ENCODE measurements around the gene THAP12. TPM values are rescaled to one million over a fixed set of nuclear protein-coding genes. Genes with fewer than 3 reads are reported as not detected.
"Not testable (repeated sequence)": the region's sequence is repeated elsewhere in the genome, so short reads cannot be mapped to it uniquely, and the experiment has no call there.

THAP12 gene
- polyA plus RNA-seq, 1 donor: 50.2 TPM

- H3K36me3 ChIP-seq (ENCODE audit: control insufficient read depth, insufficient read depth, low read length); H3K9me3 ChIP-seq (ENCODE audit: control insufficient read depth, low read depth, low read length); DNase-seq; H3K27ac ChIP-seq (ENCODE audit: low read length); H3K27me3 ChIP-seq (ENCODE audit: control insufficient read depth, insufficient read depth, low read length); H3K4me3 ChIP-seq (ENCODE audit: low read length); H3K4me1 ChIP-seq (ENCODE audit: control insufficient read depth, insufficient read depth, low read length): not testable (repeated sequence)
- WGBS (ENCODE audit: insufficient coverage, low lambda C conversion rate): no CpG with 5 or more reads among the region's 8 CpGs
These were observed 20.6 kb upstream of the THAP12 start for GRCh38 chr11:76401484-76401883.

DNA sequence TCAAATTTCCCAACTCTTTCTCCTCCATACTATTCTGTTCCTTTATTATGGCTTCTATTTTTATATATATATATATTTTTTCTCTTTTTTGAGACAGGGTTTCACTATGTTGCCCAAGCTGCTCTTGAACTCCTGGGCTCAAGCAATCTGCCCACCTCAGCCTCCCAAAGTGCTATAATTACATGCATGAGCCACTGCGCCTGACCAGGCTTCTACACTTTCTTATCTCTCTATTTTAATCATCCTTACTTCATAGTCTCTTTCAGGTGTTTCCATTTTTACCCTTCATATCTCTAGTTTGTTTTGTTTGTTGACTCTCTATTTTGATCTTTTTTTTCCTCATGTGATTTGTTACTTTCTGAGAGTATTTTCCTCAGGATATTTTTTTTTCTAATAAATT is 20.0 kb upstream of the THAP12 start:
- no peak for DNase-seq
- Histone ChIP-seq H3K9me3 (ENCODE audit: control insufficient read depth, low read depth, low read length) (no peaks in the 10 kb centered on the region), H3K27me3 (ENCODE audit: control insufficient read depth, insufficient read depth, low read length) (no peaks in the 10 kb centered on the region), H3K36me3 (ENCODE audit: control insufficient read depth, insufficient read depth, low read length) (no peaks in the 10 kb centered on the region), H3K4me3 (ENCODE audit: low read length) (no peak overlapping the region), H3K27ac (ENCODE audit: low read length) (no peak overlapping the region), H3K4me1 (ENCODE audit: control insufficient read depth, insufficient read depth, low read length) (no peaks in the 10 kb centered on the region)
- WGBS (ENCODE audit: insufficient coverage, low lambda C conversion rate): 100% methylated on average over 1 of the region's 1 CpG

- no peak for DNase-seq
- Histone ChIP-seq H3K4me3 (ENCODE audit: low read length) (no peak overlapping the region), H3K27me3 (ENCODE audit: control insufficient read depth, insufficient read depth, low read length) (no peaks in the 10 kb centered on the region), H3K27ac (ENCODE audit: low read length) (no peak overlapping the region), H3K4me1 (ENCODE audit: control insufficient read depth, insufficient read depth, low read length) (no peaks in the 10 kb centered on the region), H3K36me3 (ENCODE audit: control insufficient read depth, insufficient read depth, low read length) (no peaks in the 10 kb centered on the region), H3K9me3 (ENCODE audit: control insufficient read depth, low read depth, low read length) (no peaks in the 10 kb centered on the region)
- WGBS (ENCODE audit: insufficient coverage, low lambda C conversion rate): 100% methylated on average over 3 of the region's 3 CpGs
These were observed 16.5 kb upstream of the THAP12 start for GRCh38 chr11:76397383-76397782.

GRCh38 chr11:76395296-76395695 is 14.4 kb upstream of the THAP12 start:
- WGBS (ENCODE audit: insufficient coverage, low lambda C conversion rate): no CpG with 5 or more reads among the region's 1 CpG
- Histone ChIP-seq H3K4me3 (ENCODE audit: low read length) (no peak overlapping the region), H3K4me1 (ENCODE audit: control insufficient read depth, insufficient read depth, low read length) (no peaks in the 10 kb centered on the region), H3K36me3 (ENCODE audit: control insufficient read depth, insufficient read depth, low read length) (no peaks in the 10 kb centered on the region), H3K9me3 (ENCODE audit: control insufficient read depth, low read depth, low read length) (no peaks in the 10 kb centered on the region), H3K27me3 (ENCODE audit: control insufficient read depth, insufficient read depth, low read length) (no peaks in the 10 kb centered on the region), H3K27ac (ENCODE audit: low read length) (no peak overlapping the region)
- no peak for DNase-seq

DNA sequence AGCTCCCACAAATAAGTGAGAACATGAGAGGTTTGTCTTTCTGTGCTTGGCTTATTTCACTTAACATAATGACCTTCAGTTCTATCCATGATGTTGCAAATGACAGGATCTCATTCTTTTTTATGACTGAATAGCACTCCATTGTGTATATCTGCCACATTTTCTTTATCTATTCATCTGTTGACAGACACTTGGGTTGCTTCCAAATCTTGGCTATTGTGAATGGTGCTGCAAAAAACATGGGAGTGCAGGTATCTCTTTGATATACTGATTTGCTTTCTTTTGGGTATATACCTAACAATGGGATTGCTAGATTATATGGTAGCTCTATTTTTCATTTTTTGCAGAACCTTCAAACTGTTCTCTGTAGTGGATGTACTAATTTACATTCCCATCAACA is 13.5 kb upstream of the THAP12 start:
- Histone ChIP-seq H3K4me3 (ENCODE audit: low read length) (no peak overlapping the region), H3K36me3 (ENCODE audit: control insufficient read depth, insufficient read depth, low read length) (no peaks in the 10 kb centered on the region), H3K9me3 (ENCODE audit: control insufficient read depth, low read depth, low read length) (no peaks in the 10 kb centered on the region), H3K4me1 (ENCODE audit: control insufficient read depth, insufficient read depth, low read length) (no peaks in the 10 kb centered on the region), H3K27me3 (ENCODE audit: control insufficient read depth, insufficient read depth, low read length) (no peaks in the 10 kb centered on the region), H3K27ac (ENCODE audit: low read length) (no peak overlapping the region)
- no peak for DNase-seq

DNA sequence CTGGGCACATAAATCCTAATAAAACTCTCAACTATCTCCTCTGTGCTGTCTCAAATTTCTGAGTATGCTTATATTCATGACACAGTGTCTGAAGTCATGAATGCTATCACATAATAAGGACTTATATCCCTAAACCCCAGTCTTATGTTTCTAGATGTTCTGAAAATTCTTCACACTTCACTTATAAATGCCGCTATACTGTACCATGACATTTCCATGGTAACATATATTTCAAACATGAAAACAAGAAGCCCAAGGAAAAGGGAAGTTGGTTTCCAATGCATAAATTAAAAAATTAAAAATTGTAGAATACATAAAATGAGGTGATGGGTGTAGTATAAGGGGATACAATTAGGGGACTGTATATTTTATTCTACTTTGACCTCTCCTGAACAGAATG is 11.9 kb upstream of the THAP12 start:
- H3K27me3 ChIP-seq (ENCODE audit: control insufficient read depth, insufficient read depth, low read length): no peaks in the 10 kb centered on the region
- H3K27ac ChIP-seq (ENCODE audit: low read length): no peak overlapping the region
- DNase-seq: no peak
- H3K4me1 ChIP-seq (ENCODE audit: control insufficient read depth, insufficient read depth, low read length): no peaks in the 10 kb centered on the region
- WGBS (ENCODE audit: insufficient coverage, low lambda C conversion rate): 100% methylated on average over 1 of the region's 1 CpG
- H3K36me3 ChIP-seq (ENCODE audit: control insufficient read depth, insufficient read depth, low read length): no peaks in the 10 kb centered on the region
- no peak overlapping the region for H3K4me3 ChIP-seq (ENCODE audit: low read length)
- H3K9me3 ChIP-seq (ENCODE audit: control insufficient read depth, low read depth, low read length): no peaks in the 10 kb centered on the region

GRCh38 chr11:76391811-76392475 is 11.0 kb upstream of the THAP12 start:
- no peak for DNase-seq
- Histone ChIP-seq H3K9me3 (ENCODE audit: control insufficient read depth, low read depth, low read length) (no peaks in the 10 kb centered on the region), H3K36me3 (ENCODE audit: control insufficient read depth, insufficient read depth, low read length) (no peaks in the 10 kb centered on the region), H3K27me3 (ENCODE audit: control insufficient read depth, insufficient read depth, low read length) (no peaks in the 10 kb centered on the region), H3K4me3 (ENCODE audit: low read length) (no peak overlapping the region), H3K4me1 (ENCODE audit: control insufficient read depth, insufficient read depth, low read length) (no peaks in the 10 kb centered on the region), H3K27ac (ENCODE audit: low read length) (no peak overlapping the region)
- WGBS (ENCODE audit: insufficient coverage, low lambda C conversion rate): no CpG with 5 or more reads among the region's 7 CpGs

GRCh38 chr11:76391021-76391420 is 10.1 kb upstream of the THAP12 start:
- no peak overlapping the region for H3K27ac ChIP-seq (ENCODE audit: low read length)
- no peak for DNase-seq
- no peaks in the 10 kb centered on the region for H3K27me3 ChIP-seq (ENCODE audit: control insufficient read depth, insufficient read depth, low read length)
- no peak overlapping the region for H3K4me3 ChIP-seq (ENCODE audit: low read length)
- H3K9me3 ChIP-seq (ENCODE audit: control insufficient read depth, low read depth, low read length): no peaks in the 10 kb centered on the region
- H3K4me1 ChIP-seq (ENCODE audit: control insufficient read depth, insufficient read depth, low read length): peaks cover 4% of the 10 kb centered on the region
- H3K36me3 ChIP-seq (ENCODE audit: control insufficient read depth, insufficient read depth, low read length): no peaks in the 10 kb centered on the region
- 83% methylated on average over 2 of the region's 6 CpGs for WGBS (ENCODE audit: insufficient coverage, low lambda C conversion rate)

- Histone ChIP-seq H3K36me3 (ENCODE audit: control insufficient read depth, insufficient read depth, low read length) (peaks cover 2% of the 10 kb centered on the region), H3K4me1 (ENCODE audit: control insufficient read depth, insufficient read depth, low read length) (peaks cover 15% of the 10 kb centered on the region), H3K9me3 (ENCODE audit: control insufficient read depth, low read depth, low read length) (no peaks in the 10 kb centered on the region), H3K27ac (ENCODE audit: low read length) (no peak overlapping the region), H3K27me3 (ENCODE audit: control insufficient read depth, insufficient read depth, low read length) (no peaks in the 10 kb centered on the region), H3K4me3 (ENCODE audit: low read length) (no peak overlapping the region)
- 100% methylated on average over 1 of the region's 2 CpGs for WGBS (ENCODE audit: insufficient coverage, low lambda C conversion rate)
- no peak for DNase-seq
These were observed 7.5 kb upstream of the THAP12 start for GRCh38 chr11:76388408-76388807.

- peak; percentile 60 to 85 for DNase-seq
- Histone ChIP-seq H3K36me3 (ENCODE audit: control insufficient read depth, insufficient read depth, low read length) (peaks cover 2% of the 10 kb centered on the region), H3K27me3 (ENCODE audit: control insufficient read depth, insufficient read depth, low read length) (no peaks in the 10 kb centered on the region), H3K4me3 (ENCODE audit: low read length) (no peak overlapping the region), H3K4me1 (ENCODE audit: control insufficient read depth, insufficient read depth, low read length) (peaks cover 28% of the 10 kb centered on the region), H3K27ac (ENCODE audit: low read length) (peak overlapping the region; percentile 31), H3K9me3 (ENCODE audit: control insufficient read depth, low read depth, low read length) (no peaks in the 10 kb centered on the region)
- no CpG with 5 or more reads among the region's 5 CpGs for WGBS (ENCODE audit: insufficient coverage, low lambda C conversion rate)
These were observed 5.0 kb upstream of the THAP12 start for GRCh38 chr11:76385903-76386302.

DNA sequence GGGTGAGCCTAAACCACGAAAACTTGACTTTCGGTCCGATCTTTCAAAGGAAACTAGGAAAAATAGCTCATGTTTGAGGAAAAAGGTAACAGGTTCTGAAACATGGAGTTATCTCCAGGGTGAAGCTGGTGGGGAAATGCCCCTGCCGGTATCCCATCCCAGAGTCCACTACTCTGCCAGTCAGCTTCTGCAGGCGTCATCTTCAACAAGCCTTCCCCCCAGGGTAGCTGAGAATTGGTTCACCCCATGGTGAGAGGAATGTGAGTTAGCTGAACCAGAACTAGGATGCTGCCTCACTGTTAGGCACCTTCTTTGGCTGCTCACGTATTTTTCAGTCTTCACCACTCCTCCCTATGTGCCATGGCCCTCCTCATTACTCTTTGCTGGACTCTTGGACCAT is 1.3 kb upstream of the THAP12 start:
- H3K4me3 ChIP-seq (ENCODE audit: low read length): no peak overlapping the region
- peaks cover 31% of the 10 kb centered on the region for H3K4me1 ChIP-seq (ENCODE audit: control insufficient read depth, insufficient read depth, low read length)
- no peaks in the 10 kb centered on the region for H3K9me3 ChIP-seq (ENCODE audit: control insufficient read depth, low read depth, low read length)
- H3K27me3 ChIP-seq (ENCODE audit: control insufficient read depth, insufficient read depth, low read length): no peaks in the 10 kb centered on the region
- WGBS (ENCODE audit: insufficient coverage, low lambda C conversion rate): 85% methylated on average over 4 of the region's 6 CpGs
- no peak for DNase-seq
- no peak overlapping the region for H3K27ac ChIP-seq (ENCODE audit: low read length)
- peaks cover 2% of the 10 kb centered on the region for H3K36me3 ChIP-seq (ENCODE audit: control insufficient read depth, insufficient read depth, low read length)
